Stimulated activated CD8-positive, alpha-beta memory T cell treated with anti-CD3 and anti-CD28 coated beads, Interleukin-7, amount 100 ng/mL, for 48 hours (primary cell): ENCODE results near the gene ODAD2.
"Not testable (repeated sequence)": the region's sequence is repeated elsewhere in the genome, so short reads cannot be mapped to it uniquely, and the experiment has no call there.

Experiments used
- DNase-seq, 2 donors: peaks; one replicate each; pipeline ENCODE4 v3.0.0-alpha.2; 2020; ENCODE audit warnings: low read depth in 1 of 2; ENCODE audit errors: extremely low read depth in 1 of 2

ODAD2 gene

GRCh38 chr10:27998954-27999275 is at the start of gene ODAD2:
ODAD2 (minus strand) TSS chr10:27999079; CDS start chr10:27995142, 3,937 bp downstream.
- DNase-seq, result no peak

GRCh38 chr10:28047061-28047460 is 48.2 kb upstream of the ODAD2 start:
- no peak for DNase-seq

GRCh38 chr10:28046579-28046978 is 47.7 kb upstream of the ODAD2 start:
- DNase-seq, result no peak

GRCh38 chr10:28043941-28044340 is 45.1 kb upstream of the ODAD2 start:
- DNase-seq, result no peak

GRCh38 chr10:28036587-28036986 is 37.7 kb upstream of the ODAD2 start:
- DNase-seq, result no peak

GRCh38 chr10:28020993-28021982 is 22.4 kb upstream of the ODAD2 start:
- no peak for DNase-seq

GRCh38 chr10:28020080-28020860 is 21.4 kb upstream of the ODAD2 start:
- DNase-seq, result no peak

GRCh38 chr10:28014651-28015050 is 15.8 kb upstream of the ODAD2 start:
- no peak for DNase-seq

GRCh38 chr10:28012990-28013515 is 14.2 kb upstream of the ODAD2 start:
- no peak for DNase-seq

GRCh38 chr10:28010821-28011220 is 11.9 kb upstream of the ODAD2 start:
- no peak for DNase-seq

- no peak for DNase-seq
Observed at GRCh38 chr10:28008054-28008453, 9.2 kb upstream of the ODAD2 start.

GRCh38 chr10:28001353-28001752 is 2.5 kb upstream of the ODAD2 start:
- DNase-seq, result no peak

- no peak for DNase-seq
Observed at GRCh38 chr10:27998178-27998953, 513 bp downstream of the ODAD2 start.

GRCh38 chr10:27997865-27998177 is 1.1 kb downstream of the ODAD2 start:
- DNase-seq, result no peak

GRCh38 chr10:27995311-27995710 is 3.6 kb downstream of the ODAD2 start:
- DNase-seq, result no peak

GRCh38 chr10:27989357-27989756 is 9.5 kb downstream of the ODAD2 start:
- not testable (repeated sequence) for DNase-seq

GRCh38 chr10:27986821-27987220 is 12.1 kb downstream of the ODAD2 start:
- DNase-seq, result no peak

GRCh38 chr10:27982875-27983543 is 15.9 kb downstream of the ODAD2 start:
- DNase-seq, result no peak

- no peak for DNase-seq
Observed at GRCh38 chr10:27981744-27982143, 17.1 kb downstream of the ODAD2 start.

GRCh38 chr10:27970795-27971194 is 28.1 kb downstream of the ODAD2 start:
- not testable (repeated sequence) for DNase-seq
